NCI-H345 (cell line): ENCODE results near the gene ZNF516.

Experiments
- DNase-seq: peaks from one replicate; lab custom pipeline; 2025; lab: John Stamatoyannopoulos, UW

ZNF516 gene

DNA sequence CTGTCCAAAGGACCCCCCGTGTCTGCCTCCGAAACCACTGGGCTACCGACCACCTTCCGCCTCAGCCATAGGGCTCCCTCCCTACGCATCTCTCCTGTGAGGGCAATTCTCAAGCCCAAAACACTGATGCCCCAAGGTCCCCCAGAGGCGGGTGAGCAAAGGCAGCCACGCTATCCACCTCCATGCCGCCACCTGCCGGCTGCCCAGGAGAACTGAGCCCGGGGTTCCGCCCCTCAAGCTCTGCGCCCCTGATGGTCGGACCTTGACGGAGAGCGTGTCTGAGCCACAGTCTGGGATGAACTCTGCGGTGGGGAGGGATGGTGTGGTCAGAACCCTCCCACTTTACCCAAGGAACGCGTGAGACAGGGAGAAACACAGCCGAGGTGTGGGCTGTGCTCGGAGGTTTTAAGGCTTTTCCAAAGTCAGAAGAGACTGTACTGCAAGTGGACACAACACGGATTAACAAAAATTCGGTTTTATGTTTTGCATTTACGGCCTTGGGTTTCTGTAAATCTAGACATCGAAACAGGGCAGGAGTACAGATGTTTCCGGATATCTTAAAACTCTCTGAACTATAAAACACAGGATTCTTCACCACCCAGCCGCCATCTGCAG is 114.1 kb downstream of the ZNF516 start:
- DNase-seq = no peak

DNA sequence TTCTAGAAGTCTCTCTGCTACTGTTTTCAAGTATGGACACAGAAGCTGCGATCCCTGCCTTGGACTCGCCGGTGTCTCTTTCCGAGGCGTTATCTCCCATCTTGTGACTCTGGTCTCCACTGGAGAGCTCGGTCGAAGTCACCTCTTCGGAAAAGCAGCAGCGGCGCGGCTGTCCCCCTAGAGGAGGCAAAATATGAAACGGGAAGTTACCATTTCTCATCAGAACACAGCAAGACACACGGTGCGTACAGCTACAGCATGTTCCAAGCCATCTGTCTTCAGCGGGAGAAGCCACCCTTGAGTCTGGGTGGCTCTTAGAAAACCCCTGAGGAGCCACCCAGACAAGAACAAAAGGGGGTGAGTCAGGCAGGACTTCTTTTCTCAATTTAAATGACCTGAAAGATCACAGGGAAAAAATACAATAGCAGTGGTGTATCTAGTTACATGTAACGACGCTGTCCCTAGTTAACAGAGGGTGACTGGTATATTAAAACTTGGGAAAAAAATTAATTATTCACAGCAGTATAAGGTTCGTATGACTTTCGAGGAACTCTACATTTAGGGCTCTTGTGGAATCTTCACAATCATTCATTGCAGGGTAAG is 114.8 kb downstream of the ZNF516 start:
- DNase-seq = no peak

DNA sequence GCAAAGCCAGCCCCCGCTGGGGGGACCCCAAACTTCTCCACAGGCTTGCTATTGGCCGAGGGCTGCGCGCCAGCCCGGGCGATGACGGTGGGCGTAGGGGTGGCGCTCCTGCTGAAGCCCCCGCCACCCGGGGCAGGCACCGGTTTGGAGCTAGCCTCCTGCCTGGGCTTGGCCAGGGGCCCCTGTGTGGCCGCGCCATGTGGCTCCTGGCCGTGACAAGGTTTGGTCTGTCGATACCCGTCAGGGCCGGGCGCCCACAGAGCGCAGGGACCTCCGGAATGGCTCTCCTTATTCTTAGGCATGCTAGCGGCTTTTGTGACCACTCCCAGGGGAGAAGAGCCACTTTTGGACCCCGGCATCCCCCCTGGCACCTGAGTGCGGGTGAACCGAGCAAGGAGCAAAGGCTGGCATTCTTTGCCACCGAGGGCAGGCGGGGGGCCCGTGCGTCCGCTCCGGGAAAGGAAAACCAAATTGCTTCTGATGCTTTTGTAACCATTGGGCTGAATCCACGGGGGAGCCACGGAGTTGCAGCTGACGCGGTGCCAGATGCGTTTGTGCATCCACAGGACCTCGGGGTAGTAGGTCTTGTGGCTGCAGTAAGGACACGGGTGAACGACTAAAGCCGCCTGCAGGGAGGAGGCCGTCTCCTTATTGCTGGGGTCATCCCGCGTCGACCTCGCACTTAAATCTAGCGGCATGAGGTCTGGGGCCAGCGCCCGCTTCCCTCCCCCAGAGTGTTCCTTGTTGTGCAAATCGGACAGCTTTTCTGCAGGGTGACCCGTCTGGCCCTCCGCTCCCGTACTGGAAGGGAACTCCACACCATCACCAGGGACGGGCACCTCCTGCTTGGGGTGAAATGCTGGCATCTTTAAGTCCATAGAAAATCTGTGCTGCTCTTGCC is 115.6 kb downstream of the ZNF516 start:
- DNase-seq = no peak

DNA sequence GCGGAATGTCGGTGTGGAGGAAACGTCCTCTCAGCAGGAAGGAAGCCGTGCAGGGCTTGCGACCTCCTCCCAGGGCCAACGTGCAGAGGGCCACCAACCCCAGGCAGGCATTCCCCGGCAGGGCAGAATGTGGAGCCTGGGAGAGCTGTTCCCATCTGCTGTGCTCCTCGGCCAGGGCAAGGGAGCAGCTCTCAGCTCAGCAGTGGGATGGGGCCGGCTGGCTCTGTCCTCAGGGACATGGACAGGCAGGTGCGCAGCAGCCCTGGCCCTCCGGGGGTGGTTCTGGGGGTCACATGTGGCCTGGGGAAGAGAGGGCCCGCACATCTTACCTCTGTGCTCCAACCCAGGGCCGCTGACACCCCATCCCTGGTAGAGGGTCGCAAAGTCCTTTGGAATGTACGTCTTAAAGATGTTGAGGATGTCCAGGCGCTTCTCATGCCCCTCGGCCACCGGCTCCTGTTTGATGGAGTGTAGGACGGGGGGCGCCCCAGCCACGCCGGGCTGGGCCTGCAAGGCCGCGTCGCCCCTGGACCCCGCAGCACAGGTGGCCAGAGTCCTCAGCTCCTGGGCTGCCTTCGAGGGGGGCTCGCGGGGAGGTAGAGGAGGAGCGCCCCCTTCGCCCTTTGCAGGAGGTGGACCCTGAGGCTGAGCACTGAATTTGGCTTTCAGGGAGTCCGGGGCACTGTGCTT is 116.4 kb downstream of the ZNF516 start:
- DNase-seq = no peak

DNA sequence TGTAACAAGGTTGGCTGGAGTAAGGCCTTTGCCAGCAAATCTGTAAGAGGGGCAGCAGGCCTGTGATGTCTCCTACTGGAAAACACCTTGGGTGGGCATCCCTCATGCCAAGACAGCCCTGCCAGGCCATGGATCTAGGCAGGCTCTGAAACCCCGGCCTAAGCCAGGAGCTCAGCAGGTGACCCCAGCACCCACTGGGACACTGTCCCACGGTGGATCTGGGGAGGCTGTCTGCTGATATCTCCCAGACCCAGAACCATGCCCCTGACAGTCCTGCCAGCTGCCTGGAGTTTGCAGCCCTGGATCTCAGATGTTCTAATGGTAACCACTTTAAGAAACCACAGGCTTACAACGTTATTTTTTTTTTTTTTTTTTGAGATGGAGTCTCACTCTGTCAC is 117.7 kb downstream of the ZNF516 start:
- DNase-seq = no peak

DNA sequence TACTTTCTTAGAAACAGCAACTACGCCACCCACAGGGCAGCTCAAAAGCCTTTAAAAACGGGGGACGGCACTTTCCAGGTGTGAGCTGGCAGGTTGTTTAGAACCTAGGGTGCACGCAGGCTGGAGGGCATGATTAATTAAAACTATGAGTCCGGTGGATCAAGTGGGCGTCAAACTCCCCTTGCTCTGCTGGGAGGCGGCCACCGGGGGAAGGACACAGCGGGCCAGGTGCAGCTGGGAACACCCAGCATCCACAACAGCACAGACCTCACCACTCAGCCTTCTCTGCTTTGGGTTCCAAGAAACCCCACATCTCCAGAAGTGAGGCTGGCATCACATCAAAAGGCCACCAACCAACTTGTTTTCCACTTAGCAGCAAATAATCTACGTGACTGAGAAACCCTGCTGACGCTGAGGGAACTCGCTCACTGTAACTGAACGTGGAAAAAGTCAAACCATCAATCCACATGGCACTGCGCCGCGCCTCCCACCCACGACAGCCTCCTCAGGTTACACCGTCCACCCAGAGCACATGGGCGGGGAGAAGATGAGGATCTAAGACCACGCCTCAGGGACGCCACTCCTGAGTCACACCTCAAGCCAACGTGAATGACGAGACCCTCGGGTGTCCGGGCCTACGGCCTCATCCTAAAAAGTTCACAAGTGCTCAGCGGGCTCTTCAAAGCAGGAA is 118.2 kb downstream of the ZNF516 start:
- DNase-seq = no peak

DNA sequence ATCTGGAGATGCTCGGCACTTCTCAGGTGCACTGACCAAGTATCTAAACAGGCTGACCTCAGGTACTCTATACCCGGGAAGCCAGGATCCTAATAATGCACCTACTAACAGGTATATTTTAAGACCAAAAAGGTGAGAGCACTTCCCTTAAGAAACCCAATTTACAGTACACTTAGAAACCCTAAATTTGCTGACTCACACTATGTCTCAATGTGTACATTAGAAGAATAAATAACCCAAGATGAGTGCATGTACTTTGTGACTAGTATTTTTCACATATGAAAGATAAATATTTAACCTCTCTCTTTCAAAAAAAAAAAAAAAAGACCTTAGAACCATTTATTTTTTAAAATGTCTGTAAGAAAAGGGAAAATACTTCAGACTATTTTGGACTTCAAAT is 118.8 kb downstream of the ZNF516 start:
- DNase-seq = no peak

DNA sequence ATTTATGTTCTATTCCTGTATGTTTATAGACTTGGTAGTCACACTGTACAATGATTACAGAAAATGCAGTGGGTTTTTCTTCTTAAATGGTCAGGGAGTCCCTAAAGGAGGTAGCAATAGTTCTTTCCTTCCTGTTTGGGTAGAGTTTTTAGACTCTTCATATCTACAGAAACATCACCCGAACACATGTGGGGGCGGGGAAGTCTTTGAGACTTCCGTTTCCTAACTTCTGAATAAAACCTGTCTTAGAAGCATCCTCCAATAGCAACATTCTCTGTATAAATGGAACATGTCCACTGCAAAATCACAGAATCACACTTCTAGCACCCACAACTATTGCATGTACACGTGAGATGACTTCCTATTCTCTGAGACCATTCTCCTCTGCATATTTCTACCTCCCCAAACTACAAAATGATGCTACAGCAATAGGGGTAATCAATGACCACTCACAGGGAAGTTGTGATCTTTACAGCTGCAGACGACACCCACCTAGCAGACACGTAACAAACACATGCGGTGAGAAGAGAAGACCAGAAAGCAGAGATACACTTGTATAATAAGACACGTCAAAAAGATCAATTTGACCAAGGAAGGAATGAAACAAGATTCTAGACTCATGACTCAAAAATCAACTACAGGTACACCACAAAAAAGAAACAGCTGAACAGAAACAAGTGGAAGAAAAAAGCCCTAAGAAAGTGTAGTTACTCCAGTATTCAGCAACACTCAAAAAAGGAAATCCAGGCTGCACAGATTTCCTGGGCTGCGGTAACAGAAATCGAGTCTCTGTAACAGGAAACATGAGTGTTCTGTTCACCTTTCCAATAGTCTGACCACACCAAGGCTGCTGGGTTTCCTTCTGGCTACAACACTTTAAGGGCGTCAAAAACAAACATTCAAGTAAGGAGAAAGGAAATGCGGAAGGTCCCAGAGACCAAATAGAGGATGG is 120.4 kb downstream of the ZNF516 start:
- no peak for DNase-seq

DNA sequence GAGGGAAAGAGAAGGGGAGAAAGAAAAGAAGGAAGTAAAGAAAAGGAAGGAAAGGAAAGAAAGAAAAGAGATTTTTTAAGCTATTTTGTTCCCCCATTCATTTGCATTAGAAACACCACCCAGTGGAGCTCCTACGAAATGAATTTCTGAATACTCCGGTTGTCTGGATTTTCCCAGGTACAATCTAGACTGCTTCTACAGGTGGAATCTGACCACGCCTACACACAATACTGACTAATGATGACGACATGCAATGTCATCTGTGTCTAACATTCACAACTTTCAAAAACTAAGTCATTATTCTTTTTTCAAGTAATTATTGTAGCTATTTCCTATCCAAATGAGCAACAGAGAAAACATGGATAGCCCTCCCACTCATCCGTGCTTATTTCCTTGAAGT is 121.7 kb downstream of the ZNF516 start:
- DNase-seq = no peak

DNA sequence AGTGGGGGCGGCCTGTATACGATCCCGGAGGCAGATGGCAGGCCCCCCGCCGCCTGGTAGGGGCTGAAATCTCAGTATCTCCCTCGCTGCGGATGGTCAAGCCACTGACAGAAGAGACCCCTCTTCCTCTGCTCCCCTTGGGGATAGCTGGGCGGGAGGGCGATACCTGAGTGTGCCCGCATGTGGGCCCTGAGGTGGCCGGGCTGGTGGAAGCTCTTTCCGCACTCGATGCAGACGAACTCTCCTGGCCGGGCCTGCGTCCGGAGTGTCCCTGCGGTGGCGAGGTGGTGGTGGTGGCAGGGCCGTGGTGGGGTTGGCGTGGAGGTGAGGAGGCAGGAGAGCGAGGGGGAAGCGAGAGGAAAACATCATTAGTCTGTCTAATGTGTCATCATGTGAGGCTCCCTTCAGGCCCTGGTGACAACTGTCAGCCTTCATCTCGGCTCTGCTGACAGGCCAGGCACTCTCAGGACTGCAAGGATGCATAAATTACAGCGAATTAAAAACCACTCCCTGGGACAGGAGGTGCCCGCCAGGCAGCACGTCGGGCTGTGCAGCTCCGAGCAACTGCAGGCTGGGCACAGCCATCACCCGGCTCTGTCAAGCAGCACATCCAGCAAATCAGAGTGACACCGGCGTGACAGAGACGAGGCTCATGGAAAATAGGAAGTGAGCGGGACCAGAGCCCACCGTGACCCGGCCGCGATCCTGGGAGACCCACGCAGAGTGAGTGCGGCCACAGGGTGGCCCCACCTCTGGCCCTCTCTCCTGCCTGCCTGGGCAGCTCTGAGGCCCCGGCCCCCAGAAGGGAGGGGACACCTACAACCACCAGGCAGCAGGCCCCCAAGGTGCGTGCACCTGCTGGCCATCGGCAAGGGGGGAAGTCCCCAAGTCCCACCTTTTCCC is 123.5 kb downstream of the ZNF516 start:
- no peak for DNase-seq

DNA sequence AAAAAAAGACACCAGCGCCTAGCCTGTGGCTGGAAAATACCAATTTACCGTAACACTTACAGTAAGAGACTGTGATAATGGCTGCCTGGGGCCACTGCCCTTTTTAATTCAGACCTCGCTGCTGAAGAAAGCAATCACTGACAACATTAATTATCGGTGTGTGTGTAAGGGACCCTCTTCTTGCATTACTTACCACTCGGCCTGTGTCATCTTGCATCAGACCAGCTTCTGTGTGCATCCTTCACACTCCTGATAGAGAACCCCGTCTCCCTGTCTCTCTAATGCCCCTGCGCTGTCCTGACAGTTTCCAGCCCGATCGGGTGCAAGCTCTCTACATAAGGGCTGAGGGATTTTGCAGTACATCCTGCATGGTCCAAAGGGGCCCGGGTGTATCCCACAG is 124.4 kb downstream of the ZNF516 start:
- DNase-seq = no peak

DNA sequence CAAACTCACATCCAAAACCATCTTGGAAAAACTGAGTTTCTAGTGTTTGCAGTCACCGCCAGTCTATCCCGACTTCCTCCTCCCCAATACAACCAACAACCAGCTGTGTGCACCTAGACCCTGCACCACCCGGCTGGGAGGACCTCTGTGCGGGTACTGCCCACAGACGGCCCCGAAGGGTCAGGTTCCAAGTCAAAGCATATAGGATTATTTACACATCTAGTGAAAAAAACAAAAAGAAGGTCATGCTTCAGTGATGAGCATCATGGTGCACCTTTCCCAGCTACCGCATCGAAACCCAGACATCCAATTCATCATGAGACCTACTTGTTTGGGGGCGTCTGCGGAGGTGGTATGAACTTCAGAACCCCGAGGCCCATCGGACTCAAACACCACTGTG is 124.8 kb downstream of the ZNF516 start:
- no peak for DNase-seq

DNA sequence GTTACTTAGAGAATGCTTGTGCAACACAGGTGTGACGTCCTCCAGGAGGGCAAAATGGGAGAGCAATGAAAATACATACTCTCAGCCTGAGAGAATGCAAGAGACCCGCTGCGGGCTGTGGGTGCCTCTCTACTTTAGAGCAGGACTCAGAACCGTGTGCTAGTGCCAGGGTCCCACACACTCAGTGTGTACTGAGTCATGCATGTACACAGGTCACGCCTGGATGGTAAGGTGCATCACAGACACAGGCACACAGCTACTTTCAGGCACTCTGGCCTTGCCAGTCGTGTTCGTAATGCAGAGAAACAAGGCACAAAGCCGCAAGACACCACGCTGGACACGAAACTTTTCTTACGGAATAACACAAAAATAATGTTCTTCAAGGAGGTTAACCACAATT is 125.3 kb downstream of the ZNF516 start:
- DNase-seq = no peak

DNA sequence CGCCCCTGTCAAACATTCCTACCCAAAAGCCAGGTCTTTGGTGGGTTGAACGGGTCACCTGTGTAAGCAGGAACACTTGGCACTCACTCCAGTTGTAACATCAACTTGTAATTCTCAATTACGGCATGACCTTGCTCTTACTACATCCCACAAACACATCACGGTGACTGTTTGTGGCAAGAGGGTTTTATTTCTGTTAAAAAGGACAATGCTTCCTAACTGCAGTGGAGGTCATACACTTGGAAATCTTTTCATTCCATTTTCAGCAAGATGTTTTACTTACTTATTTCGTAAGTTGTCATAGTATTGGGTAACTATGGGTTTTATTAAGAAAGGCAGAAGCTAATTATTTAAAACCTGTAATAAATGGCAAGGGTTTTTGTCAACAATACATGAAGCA is 126.1 kb downstream of the ZNF516 start:
- no peak for DNase-seq

DNA sequence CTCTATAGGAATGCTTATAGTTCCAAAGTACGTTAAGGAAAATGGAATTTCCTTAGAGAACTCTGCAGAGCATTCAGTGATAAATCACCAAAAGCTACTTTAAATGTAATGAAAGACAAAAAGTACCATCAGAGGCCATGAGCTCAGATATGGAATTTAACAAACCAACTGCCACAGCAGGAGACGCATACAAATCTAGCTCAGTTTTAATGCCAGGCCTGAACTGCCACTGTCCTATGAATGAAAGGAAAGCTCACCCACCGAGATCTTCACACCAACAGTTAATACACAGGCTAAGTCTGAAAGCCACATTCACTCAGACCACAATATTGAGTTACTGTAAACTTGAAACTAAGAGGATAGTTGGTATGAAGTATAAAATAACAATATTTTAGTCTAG is 126.8 kb downstream of the ZNF516 start:
- no peak for DNase-seq

DNA sequence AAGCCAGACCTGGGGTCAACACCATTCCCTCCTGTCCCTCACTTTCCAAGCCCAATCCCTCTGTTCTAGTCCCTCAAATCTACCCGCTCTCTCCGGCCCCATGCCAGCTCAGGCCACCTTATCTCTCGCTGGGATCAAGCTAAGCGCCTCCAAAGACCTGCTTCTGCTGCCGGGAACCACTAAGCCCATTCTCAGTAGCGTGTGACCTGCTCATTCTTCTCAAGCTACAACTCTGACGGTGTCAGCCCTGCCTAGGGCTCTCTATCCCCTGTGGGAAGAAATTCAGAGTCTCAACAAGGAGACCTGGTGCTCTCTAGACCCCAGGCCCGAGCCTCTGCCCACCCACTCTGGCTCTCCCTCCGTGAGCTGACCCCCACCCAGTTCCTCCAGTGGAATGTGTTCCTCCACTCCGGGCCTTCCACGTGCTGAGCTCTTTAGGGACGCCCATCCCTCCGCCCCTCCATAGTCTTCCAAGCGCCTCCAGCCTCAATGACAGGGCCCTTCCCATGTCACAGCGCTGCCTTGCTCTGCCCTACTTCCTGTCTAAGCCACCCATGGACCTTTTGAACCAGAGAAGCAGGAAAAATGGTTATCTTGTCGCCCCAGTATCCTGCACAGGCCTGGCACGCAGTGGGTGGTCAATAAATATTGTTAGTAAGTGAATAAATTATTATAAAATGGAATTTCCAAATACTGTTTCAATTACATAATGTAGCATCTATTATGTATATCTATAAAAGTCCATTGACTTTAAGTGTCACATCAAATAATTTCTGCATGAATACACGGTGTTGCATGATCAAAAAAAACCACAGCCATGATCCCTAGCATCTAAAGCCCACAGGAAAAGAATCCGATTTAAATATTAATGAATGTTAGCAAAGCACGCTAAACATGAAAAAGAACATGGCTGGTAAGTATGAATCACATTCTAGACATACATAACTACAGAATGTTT is 127.6 kb downstream of the ZNF516 start:
- DNase-seq = no peak

DNA sequence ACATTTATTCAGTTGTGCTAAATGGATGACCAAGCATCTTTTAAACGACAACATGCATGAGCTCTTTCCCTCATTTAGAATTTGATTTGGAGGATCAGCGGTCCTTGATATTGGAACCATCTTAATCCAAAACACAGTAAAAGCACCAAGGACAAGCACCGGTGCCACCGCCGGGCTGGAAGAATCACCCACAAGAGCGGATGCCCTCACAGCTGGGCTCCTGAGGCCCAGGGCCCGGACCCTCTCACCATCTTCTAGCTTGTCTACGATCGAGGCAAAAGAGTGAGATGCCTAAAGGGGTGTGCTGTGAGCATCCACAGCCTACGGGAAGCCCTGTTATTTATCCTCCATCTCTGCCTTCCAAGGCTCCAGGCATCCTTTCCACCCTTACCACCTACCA is 129.5 kb downstream of the ZNF516 start:
- no peak for DNase-seq
